ENCODE results near the gene CRABP2. TPM values are rescaled to one million over a fixed set of nuclear protein-coding genes. Genes with fewer than 3 reads are reported as not detected.

The CRABP2 gene
- total and polyA plus RNA-seq, 2 experiments from 2014 or later, result 45.9 to 137 TPM

GRCh38 chr1:156667610-156667967 lies 37.8 kb downstream of the CRABP2 start (continued):
- TF ChIP-seq CTCF (conservative IDR thresholded peaks at IDR 0.05; ENCODE audit: low read depth in 2 of 2) (no peak), ZNF331 (CRISPR knock-in tag; IDR thresholded peaks at IDR 0.05; ENCODE audit: low read depth) (no peak), REST (IDR thresholded peaks at IDR 0.05; ENCODE audit: unreplicated experiment) (no peak)

- Mint-ChIP-seq H3K4me3 (no peak overlapping the region; the same call in 2 of the 3 replicates), H3K9me3 (no peaks in the 10 kb centered on the region; the same call in none of the 3 replicates), H3K27ac (peak overlapping the region; percentile 20; the same call in 1 of the 2 replicates), H3K36me3 (ENCODE audit: low read depth) (peaks cover 14% of the 10 kb centered on the region), H3K27me3 (ENCODE audit: insufficient read depth, low read depth, poor library complexity) (peaks cover 13% of the 10 kb centered on the region), H3K4me1 (peaks cover 85% of the 10 kb centered on the region)
- Histone ChIP-seq H3K9me2 (ENCODE audit: insufficient read depth) (peaks cover 10% of the 10 kb centered on the region), H4K20me1 (replicated peaks; ENCODE audit: insufficient read depth) (no peaks in the 10 kb centered on the region; the same call in 1 of the 2 replicates), H3K4me1 (ENCODE audit: insufficient read depth) (peaks cover 80% of the 10 kb centered on the region), H3K4me2 (no peak overlapping the region), H3K4me3 (no peak overlapping the region), H3K36me3 (ENCODE audit: insufficient read depth) (peaks cover 10% of the 10 kb centered on the region), H2AFZ (no peak overlapping the region), H3K27ac (ENCODE audit: low read depth) (peak overlapping the region; percentile 88; the same call in 1 of the 2 replicates), H3K27me3 (ENCODE audit: insufficient read depth) (no peaks in the 10 kb centered on the region), H3F3A (replicated peaks; ENCODE audit: low read depth) (peaks cover 30% of the 10 kb centered on the region; the same call in 1 of the 2 replicates), H3K79me2 (replicated peaks; ENCODE audit: insufficient read depth) (peaks cover 9% of the 10 kb centered on the region; the same call in 1 of the 2 replicates)
- ATAC-seq, result no peak
- TF ChIP-seq CREB1 (CRISPR knock-in tag; IDR thresholded peaks at IDR 0.05; ENCODE audit: low read depth), result no peak
- TF ChIP-seq POLR2AphosphoS5 (IDR thresholded peaks at IDR 0.05; ENCODE audit: low read depth), result peak; percentile 25; the same call in 1 of the 2 replicates
- DNase-seq (ENCODE audit: low spot score), result no peak
Observed at GRCh38 chr1:156666862-156667609, 38.3 kb downstream of the CRABP2 start.

GRCh38 chr1:156665539-156665938 lies 39.8 kb downstream of the CRABP2 start:
- Mint-ChIP-seq H3K4me3 (peak overlapping the region; percentile 10; the same call in 1 of the 3 replicates), H3K4me1 (peaks cover 89% of the 10 kb centered on the region), H3K27me3 (ENCODE audit: insufficient read depth, low read depth, poor library complexity) (peaks cover 19% of the 10 kb centered on the region), H3K27ac (peak overlapping the region; percentile 85), H3K36me3 (ENCODE audit: low read depth) (peaks cover 2% of the 10 kb centered on the region; the same call in 1 of the 3 replicates), H3K9me3 (no peaks in the 10 kb centered on the region; the same call in 1 of the 3 replicates)
- Histone ChIP-seq H3K9me2 (ENCODE audit: insufficient read depth) (no peaks in the 10 kb centered on the region), H2AFZ (no peak overlapping the region), H3K4me2 (0 out of 2 replicates have a peak overlapping the region, but pooled peaks have one; percentile 60), H3F3A (replicated peaks; ENCODE audit: low read depth) (peaks cover 34% of the 10 kb centered on the region; the same call in 1 of the 2 replicates), H3K4me3 (no peak overlapping the region), H3K27me3 (ENCODE audit: insufficient read depth) (no peaks in the 10 kb centered on the region), H3K79me2 (replicated peaks; ENCODE audit: insufficient read depth) (no peaks in the 10 kb centered on the region), H3K27ac (ENCODE audit: low read depth) (peak overlapping the region; percentile 77), H3K36me3 (ENCODE audit: insufficient read depth) (no peaks in the 10 kb centered on the region), H3K4me1 (ENCODE audit: insufficient read depth) (peaks cover 95% of the 10 kb centered on the region), H4K20me1 (replicated peaks; ENCODE audit: insufficient read depth) (no peaks in the 10 kb centered on the region)
- DNase-seq (ENCODE audit: low spot score), result no peak
- ATAC-seq, result no peak
- no peak for TF ChIP-seq STAT1 (IDR thresholded peaks at IDR 0.05; ENCODE audit: unreplicated experiment)
- TF ChIP-seq ZNF331 (CRISPR knock-in tag; IDR thresholded peaks at IDR 0.05; ENCODE audit: low read depth), result no peak
- TF ChIP-seq EZH2phosphoT487 (IDR thresholded peaks at IDR 0.05; ENCODE audit: unreplicated experiment), result no peak
